NCI-H1048 (cell line): ENCODE results near the gene DHRS12.

Experiments
- DNase-seq: peaks from one replicate; lab custom pipeline; 2025; lab: John Stamatoyannopoulos, UW

DHRS12 gene

DNA sequence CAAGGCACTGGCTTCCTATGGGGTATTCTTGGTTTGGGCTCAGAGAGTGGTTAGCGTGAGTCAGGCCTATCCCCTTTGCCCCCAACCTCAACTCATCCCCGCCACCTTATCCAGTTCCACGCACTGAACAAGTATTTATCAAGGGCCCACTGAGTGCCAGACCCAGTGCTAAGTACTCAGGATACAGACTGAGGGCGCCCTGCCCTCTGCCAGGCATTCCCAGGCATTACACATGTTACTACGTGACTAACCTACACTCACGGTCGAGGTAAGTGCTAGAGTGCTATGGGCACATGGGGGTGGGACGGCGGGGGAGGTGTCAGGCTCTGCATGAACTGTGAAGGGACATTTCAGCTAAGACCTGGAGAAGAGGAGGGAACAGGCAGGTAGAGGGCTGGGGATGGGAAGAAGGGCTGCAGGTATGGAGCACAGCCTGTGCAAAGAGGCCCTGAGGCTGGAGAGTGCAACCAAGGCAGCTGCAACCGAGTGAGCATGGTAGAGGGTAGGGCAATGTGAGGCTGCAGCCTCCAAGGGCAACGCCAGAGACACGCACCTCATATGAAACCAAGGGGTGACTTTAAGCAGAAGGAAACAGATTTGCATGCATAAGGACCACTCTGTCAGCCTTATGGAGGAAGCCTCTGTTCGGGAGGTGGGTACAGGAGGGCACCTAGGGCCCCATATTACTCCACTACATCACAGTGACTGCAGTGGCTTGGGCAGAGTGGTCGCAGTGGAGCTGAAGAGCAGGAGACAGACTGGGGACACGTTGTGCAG is 22.5 kb downstream of the DHRS12 start:
- DNase-seq = no peak

DNA sequence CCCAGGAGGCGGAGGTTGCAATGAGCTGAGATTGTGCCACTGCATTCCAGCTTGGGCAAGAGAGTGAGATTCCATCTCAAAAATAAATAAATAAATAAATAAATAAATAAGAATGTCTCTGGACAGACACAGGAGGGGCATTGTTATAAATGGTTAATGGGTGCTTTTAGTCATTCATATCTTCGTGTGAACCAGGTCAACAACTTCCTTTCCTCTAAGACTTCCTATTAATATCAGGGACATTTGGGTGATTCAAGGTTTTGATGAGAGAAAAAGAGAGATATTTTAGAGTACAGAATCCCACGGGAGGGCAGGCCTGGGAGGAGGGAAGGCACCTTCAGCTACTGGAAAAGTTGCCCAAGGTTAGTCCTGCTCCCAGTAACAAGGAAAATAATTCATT is 23.9 kb downstream of the DHRS12 start:
- DNase-seq = no peak

GRCh38 chr13:51778392-51778791 is 25.6 kb downstream of the DHRS12 start:
- DNase-seq = no peak

- no peak for DNase-seq
Measured at GRCh38 chr13:51777921-51778320, 26.0 kb downstream of the DHRS12 start.

- no peak for DNase-seq
Measured at GRCh38 chr13:51776179-51776578, 27.8 kb downstream of the DHRS12 start.

DNA sequence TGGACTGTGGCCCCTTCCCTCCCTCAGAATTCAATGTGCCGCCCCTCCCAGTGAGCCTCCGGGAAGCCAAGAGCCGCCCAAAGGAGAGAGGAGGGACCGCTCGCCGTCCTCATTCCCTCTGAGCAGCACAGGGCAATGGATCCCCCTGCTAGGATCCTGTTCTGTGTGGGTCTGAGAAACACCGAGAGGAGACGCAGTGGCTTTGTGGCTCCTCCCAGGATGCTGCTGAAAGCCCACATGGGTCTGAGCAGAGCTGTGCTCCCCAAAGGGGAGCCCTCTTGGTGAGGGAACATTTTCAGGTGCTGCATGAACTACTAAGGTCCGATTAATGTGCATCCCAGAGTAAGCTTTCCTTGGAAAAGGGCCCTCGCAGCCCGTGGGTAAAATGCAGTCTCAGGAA is 30.4 kb downstream of the DHRS12 start:
- DNase-seq = no peak

DNA sequence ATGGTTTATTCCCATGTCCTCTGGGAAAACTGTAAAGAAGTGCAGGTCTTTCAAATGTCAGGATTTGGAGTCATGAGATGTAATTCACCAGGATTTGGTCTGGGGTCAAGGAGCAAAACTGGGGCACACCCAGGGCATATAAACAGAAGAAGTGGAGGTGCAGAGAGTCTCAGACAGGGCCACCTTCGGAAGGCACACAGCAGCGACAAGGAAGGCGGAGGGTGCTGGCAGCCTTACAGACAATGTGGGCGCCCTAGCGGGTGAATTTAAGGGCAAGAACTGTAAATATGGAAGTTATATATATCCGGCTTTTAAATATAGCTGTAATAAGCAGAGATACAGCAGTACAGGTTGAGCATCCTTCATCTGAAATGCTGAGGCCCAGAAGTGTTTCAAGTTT is 31.2 kb downstream of the DHRS12 start:
- no peak for DNase-seq

GRCh38 chr13:51772105-51772455 is 31.9 kb downstream of the DHRS12 start:
- DNase-seq = no peak

- DNase-seq = no peak
Measured at GRCh38 chr13:51771418-51772104, 32.4 kb downstream of the DHRS12 start.

DNA sequence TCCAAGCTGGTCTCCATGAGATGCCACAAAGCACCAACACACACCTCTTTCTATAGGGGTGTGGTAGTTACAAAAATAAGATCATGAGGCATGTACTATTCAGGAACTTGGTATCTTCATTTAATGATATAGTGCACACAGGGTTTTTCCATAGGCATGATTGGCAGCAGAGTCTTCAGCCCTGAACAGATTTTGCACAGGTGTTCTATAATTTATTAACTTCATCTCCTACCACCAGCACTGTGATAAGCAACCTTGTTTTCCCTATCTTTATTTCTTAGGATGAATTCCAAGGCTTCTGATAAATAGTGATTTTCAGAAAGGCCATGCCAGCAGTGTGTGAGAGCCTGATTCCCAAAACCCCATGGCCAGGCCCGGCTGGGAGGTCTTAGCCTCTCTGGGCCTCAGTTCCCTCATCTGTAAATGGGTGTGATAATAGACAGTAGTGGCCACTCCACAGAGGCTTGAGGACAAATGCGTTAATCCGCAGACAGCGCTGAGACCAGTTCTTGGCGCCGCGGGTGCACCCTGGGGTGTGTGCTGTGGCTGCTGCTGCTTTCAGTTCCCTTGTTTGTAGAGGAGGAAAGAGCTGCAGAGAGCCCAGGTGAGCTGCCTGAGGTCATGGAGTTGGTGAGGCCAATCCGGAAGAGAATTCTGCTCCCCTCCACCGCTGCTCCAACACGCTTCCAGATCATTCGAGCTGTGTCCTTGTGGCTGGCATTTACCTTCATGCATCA is 33.1 kb downstream of the DHRS12 start:
- DNase-seq = no peak

- no peak for DNase-seq
Measured at GRCh38 chr13:51770160-51770559, 33.8 kb downstream of the DHRS12 start.

- DNase-seq = no peak
Measured at GRCh38 chr13:51769455-51770127, 34.4 kb downstream of the DHRS12 start.

- no peak for DNase-seq
Measured at GRCh38 chr13:51768976-51769375, 35.0 kb downstream of the DHRS12 start.

GRCh38 chr13:51768378-51768921 is 35.5 kb downstream of the DHRS12 start:
- DNase-seq = no peak

GRCh38 chr13:51767100-51767499 is 36.9 kb downstream of the DHRS12 start:
- no peak for DNase-seq

GRCh38 chr13:51765142-51765515 is 38.8 kb downstream of the DHRS12 start:
- no peak for DNase-seq

DNA sequence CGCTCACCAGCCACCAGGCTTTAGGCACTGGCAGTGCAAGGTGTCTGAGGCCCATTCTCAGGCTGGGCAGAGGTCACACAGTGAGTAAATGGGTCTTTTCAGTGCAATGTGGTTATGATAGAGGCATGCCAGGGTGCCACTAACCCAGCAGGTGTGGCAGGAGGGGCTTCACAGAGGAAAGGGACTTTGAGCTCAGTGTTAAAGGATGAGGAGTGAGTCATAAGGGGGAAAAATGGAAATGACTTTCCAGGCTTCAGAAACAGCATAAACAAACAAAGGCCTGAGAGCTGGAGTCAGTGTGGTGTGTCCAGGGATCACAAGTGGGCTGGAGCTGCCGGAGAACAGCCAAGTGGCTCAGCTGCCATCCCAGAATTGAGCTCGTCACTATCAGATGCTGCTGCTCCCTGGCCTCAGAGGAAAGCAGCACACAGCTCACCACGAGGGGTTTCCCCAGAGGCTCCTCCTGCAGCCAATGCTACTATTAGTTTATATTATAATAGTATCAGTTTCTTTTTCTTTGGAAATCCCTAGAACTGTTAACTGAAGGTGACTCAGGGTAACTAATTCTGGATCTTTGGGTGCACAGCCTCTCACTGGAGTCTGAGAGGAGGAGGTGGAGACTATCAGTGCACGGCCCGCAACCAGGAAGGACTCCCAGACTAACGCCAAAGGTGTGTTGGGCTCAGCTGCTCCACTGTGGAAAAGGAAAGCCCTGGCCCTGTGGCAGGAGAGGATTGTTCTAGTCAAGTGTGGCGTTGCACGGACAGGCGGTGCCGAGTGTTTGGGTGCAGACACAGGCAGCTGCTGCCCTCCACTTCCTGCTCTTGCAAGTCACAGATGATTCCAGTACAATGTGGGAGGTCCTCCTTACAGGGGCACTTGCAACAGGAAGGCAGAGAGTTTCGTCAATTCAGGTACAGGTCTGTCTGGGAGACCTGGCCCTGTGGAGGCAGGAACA is 39.5 kb downstream of the DHRS12 start:
- no peak for DNase-seq

- DNase-seq = no peak
Measured at GRCh38 chr13:51763486-51763885, 40.5 kb downstream of the DHRS12 start.

GRCh38 chr13:51761643-51762350 is 42.2 kb downstream of the DHRS12 start:
- DNase-seq = no peak

GRCh38 chr13:51760592-51760991 is 43.4 kb downstream of the DHRS12 start:
- no peak for DNase-seq
